NOMO-1 treated with dmso at 0.1 percent for 144 hours (cell line): ENCODE results near the gene SFT2D2.

Source experiments
- DNase-seq: peaks from one replicate; lab custom pipeline; 2025; ENCODE audit not compliant: unreplicated experiment; lab: John Stamatoyannopoulos, UW

Gene SFT2D2

DNA sequence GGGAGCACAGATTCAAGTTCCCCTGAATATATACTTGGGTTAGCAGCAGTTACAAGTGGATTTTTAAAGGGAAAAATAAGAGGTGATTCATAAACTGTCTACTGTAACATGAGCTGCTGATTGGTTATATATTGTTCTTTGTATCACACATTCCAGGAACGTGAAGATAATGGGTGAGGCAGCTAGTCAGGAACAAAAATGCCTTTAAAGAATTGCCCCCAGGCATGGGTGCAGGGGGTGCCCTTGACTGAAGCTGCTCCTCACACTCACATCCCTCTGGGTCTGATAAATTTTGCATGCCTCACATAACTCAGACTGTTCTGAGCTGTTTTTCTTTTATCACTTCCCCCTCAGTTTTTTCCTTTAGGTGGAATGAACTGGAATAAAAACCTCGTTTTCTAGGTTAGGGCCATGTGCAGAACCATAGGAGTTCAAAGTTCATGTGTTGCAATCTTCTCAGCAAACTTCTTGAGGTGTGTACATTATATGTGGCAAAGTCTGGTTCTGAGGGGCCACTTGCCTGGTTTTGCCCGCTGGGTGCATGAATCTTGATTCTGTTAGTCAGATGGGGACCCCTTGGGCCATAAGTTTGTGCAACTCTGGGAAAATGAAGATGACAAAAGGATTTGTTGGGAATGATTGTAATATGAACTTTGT is 76.0 kb downstream of the SFT2D2 start:
- no peak for DNase-seq
